Epithelial cell of prostate (primary cell): ENCODE results near the gene SLC35A3.

Source experiments
- DNase-seq: peaks from one replicate; pipeline ENCODE4 v3.0.0-alpha.2; 2011; ENCODE audit warnings: low read depth, low spot score
- H3K27ac ChIP-seq: fragments of 450-650 bp; 2 replicates; pipeline ENCODE4 v1.5.1; 2017; ENCODE audit warnings: mild to moderate bottlenecking

The SLC35A3 gene

GRCh38 chr1:100073531-100073930, 103.7 kb downstream of the SLC35A3 start:
- no peak overlapping the region for H3K27ac ChIP-seq
- DNase-seq: no peak

- no peak overlapping the region for H3K27ac ChIP-seq
- no peak for DNase-seq
These were observed 105.0 kb downstream of the SLC35A3 start for GRCh38 chr1:100074604-100075395.

GRCh38 chr1:100075773-100076172, 106.0 kb downstream of the SLC35A3 start:
- no peak overlapping the region for H3K27ac ChIP-seq

GRCh38 chr1:100076319-100076718, 106.5 kb downstream of the SLC35A3 start:
- no peak overlapping the region for H3K27ac ChIP-seq
- no peak for DNase-seq

More at GRCh38 chr1:100075773-100076172, 106.0 kb downstream of the SLC35A3 start:
- no peak for DNase-seq

- no peak overlapping the region for H3K27ac ChIP-seq
- no peak for DNase-seq
These were observed 106.9 kb downstream of the SLC35A3 start for GRCh38 chr1:100076744-100077143.

GRCh38 chr1:100077531-100077930, 107.7 kb downstream of the SLC35A3 start:
- no peak overlapping the region for H3K27ac ChIP-seq
- no peak for DNase-seq

- no peak overlapping the region for H3K27ac ChIP-seq
- DNase-seq: no peak
These were observed 110.5 kb downstream of the SLC35A3 start for GRCh38 chr1:100080331-100080730.
